ENCODE data around the gene SPRR2E.
"Not testable (repeated sequence)": the region's sequence is repeated elsewhere in the genome, so short reads cannot be mapped to it uniquely, and the experiment has no call there.

SPRR2E gene

GRCh38 chr1:153071511-153071910, 22.8 kb downstream of the SPRR2E start, which contains the start of gene SPRR2B:
SPRR2B (minus strand) TSS chr1:153071611; CDS start chr1:153070839, 772 bp downstream.
- no peak for DNase-seq (ENCODE audit: low read depth in 2 of 2)
- TF ChIP-seq CTCF (IDR thresholded peaks at IDR 0.05; ENCODE audit: low read depth, low read length), result no peak
- H3K4me3 ChIP-seq (replicated peaks in 1 of 2; ENCODE audit: low read depth in 2 of 2, low read length in 2 of 2), result no peak within 1 kb of the TSS

DNA sequence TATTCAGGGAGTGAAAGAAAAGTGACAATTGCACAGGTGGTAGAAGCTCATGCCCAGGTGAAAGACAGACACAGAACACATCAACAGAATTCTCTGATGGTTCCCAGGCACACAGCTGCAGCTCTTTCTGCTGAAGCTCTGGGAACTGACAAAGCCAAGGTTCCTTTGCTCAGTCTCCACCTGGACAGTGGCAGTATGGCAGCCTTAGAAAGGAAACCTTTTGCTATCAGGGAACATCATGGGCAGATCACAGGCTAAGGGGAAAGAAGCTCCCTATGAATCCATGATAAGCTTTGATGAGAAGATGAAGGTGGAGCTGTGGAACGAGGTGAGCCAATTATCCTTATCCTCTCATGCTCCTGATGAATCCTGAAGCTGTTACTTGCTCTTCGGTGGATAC, 24.1 kb downstream of the SPRR2E start:
- H3K4me3 ChIP-seq (replicated peaks in 1 of 2; ENCODE audit: low read depth in 2 of 2, low read length in 2 of 2), result no peak overlapping the region
- no peak for TF ChIP-seq CTCF (IDR thresholded peaks at IDR 0.05; ENCODE audit: low read depth, low read length)
- DNase-seq (ENCODE audit: low read depth in 2 of 2), result no peak

DNA sequence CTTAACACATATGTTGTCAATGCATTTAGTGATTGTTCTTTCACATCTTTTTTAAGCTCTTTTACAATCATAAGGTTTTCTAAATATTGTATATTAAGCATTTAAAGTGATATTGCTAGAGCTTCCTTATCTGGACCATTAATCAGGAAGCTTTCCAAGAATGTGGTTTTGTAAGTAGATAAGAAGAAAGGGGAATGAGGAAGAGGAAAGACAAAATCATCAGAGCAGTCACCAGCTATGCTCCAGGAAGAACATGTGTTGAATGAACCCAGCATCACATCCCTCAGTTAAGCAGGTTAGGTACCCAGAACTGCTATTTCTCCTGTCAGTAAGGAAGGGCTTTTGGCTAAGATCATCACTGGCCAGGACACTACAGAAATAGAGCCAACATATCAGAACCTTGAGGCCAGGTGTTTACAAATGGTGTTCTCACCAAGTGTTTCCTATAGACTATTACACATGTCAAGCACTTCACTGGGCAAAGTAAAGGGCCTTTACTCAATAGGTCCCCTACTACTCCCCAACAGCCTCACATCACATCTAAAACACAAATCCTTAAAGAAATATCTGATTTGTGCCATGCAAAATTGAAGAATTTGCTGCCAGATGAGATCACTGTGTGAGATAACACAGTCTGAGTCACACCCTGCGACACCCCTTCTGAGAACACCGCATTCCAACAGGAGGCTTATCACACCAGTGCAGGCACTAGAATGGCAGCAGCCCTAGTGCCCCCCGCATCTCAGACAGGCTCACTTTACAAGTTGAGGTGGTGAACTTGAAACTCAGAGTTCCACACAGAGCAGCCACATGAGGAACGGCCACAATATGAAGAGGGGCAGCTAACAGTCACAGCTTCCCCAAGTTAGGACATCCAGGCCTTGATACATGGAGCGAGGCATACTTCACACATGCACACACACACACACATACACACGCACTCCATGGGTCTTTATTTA, 35.2 kb downstream of the SPRR2E start:
- TF ChIP-seq CTCF (IDR thresholded peaks at IDR 0.05; ENCODE audit: low read depth, low read length), result no peak
- H3K4me3 ChIP-seq (replicated peaks in 1 of 2; ENCODE audit: low read depth in 2 of 2, low read length in 2 of 2), result no peak overlapping the region
- DNase-seq (ENCODE audit: low read depth in 2 of 2), result no peak

DNA sequence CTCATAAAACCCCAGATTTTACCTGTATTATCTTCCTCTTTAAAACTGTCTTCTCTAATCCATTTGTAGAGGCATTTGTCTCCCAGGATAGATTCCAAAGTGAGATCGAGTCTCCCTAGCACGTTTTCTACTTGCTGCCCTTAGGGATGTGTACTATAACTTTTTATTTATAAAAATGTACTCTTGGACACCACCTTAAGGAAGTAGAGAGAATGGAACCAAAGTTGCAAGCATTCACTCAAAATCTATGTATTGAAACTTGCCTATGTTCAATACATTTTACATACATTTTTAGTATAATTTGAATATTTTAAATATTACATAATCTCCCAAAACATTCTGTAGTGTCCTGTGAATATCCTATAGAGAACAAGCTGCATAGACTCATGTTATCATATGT, 36.2 kb downstream of the SPRR2E start:
- no peak overlapping the region for H3K4me3 ChIP-seq (replicated peaks in 1 of 2; ENCODE audit: low read depth in 2 of 2, low read length in 2 of 2)
- no peak for DNase-seq (ENCODE audit: low read depth in 2 of 2)
- TF ChIP-seq CTCF (IDR thresholded peaks at IDR 0.05; ENCODE audit: low read depth, low read length), result no peak

GRCh38 chr1:153057375-153057774, 37.0 kb downstream of the SPRR2E start, which contains the start of gene SPRR2A:
SPRR2A (minus strand) TSS chr1:153057512; CDS start chr1:153056735, 777 bp downstream.
- DNase-seq (ENCODE audit: low read depth in 2 of 2), result no peak
- TF ChIP-seq CTCF (IDR thresholded peaks at IDR 0.05; ENCODE audit: low read depth, low read length), result no peak
- H3K4me3 ChIP-seq (replicated peaks in 1 of 2; ENCODE audit: low read depth in 2 of 2, low read length in 2 of 2), result no peak within 1 kb of the TSS

- not testable (repeated sequence) for DNase-seq (ENCODE audit: low read depth in 2 of 2); H3K4me3 ChIP-seq (replicated peaks in 1 of 2; ENCODE audit: low read depth in 2 of 2, low read length in 2 of 2)
These were observed 38.2 kb downstream of the SPRR2E start for GRCh38 chr1:153056111-153056510.

- no peak overlapping the region for H3K4me3 ChIP-seq (replicated peaks in 1 of 2; ENCODE audit: low read depth in 2 of 2, low read length in 2 of 2)
- DNase-seq (ENCODE audit: low read depth in 2 of 2), result no peak
- TF ChIP-seq CTCF (IDR thresholded peaks at IDR 0.05; ENCODE audit: low read depth, low read length), result no peak
These were observed 45.1 kb downstream of the SPRR2E start for GRCh38 chr1:153049211-153049610.
